Measurements from ENCODE around the gene CDK4. TPM values are rescaled to one million over a fixed set of nuclear protein-coding genes. Genes with fewer than 3 reads are reported as not detected.

Gene CDK4
- total and polyA plus RNA-seq, 2 of the 13 experiments (the other 11 are each of a cell fraction or from before 2014, with no cell fraction given) = 191 to 209 TPM

DNA sequence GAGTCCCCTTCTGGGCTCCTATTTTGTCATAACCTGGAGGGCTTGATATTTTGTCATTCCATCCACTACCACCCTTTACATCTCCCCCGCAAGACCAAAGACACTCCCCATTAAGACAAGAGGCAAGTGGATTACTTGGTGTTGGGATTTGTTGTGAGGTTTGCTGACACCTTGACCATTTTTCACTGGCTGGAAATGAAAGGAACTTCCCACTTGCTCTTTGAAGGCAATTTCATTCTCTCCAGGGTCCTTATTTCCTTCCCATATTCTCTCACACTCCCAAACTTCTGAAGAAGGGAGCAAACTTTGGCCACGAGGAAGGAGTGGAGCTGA, 28.5 kb downstream of the CDK4 start:
- no peaks in the 10 kb centered on the region; a peak in 1 of 5 replicates for H3K27me3 ChIP-seq (ENCODE audit: control insufficient read depth in 1 of 2, insufficient read depth in 2 of 2, low read length in 2 of 2)
- no peak overlapping the region for H3K27ac ChIP-seq (ENCODE audit: extremely low read length, insufficient read depth, low read length)
- TF ChIP-seq ADNP (CRISPR knock-in tag; IDR thresholded peaks at IDR 0.05) (no peak), AGO2 (optimal IDR thresholded peaks at IDR 0.05; ENCODE audit: low read depth, low read length) (no peak), ZFP90 (CRISPR knock-in tag; IDR thresholded peaks at IDR 0.05; ENCODE audit: borderline replicate concordance) (no peak), ATM (IDR thresholded peaks at IDR 0.05; ENCODE audit: borderline replicate concordance) (no peak), ZMYM2 (CRISPR knock-in tag; IDR thresholded peaks at IDR 0.05) (no peak), JUN (CRISPR knock-in tag; IDR thresholded peaks at IDR 0.05) (no peak), RAD51 (IDR thresholded peaks at IDR 0.05; ENCODE audit: borderline replicate concordance) (no peak)
- TF ChIP-seq, protein P1, sequence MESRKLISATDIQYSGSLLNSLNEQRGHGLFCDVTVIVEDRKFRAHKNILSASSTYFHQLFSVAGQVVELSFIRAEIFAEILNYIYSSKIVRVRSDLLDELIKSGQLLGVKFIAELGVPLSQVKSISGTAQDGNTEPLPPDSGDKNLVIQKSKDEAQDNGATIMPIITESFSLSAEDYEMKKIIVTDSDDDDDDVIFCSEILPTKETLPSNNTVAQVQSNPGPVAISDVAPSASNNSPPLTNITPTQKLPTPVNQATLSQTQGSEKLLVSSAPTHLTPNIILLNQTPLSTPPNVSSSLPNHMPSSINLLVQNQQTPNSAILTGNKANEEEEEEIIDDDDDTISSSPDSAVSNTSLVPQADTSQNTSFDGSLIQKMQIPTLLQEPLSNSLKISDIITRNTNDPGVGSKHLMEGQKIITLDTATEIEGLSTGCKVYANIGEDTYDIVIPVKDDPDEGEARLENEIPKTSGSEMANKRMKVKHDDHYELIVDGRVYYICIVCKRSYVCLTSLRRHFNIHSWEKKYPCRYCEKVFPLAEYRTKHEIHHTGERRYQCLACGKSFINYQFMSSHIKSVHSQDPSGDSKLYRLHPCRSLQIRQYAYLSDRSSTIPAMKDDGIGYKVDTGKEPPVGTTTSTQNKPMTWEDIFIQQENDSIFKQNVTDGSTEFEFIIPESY (CRISPR knock-in tag; IDR thresholded peaks at IDR 0.05) = no peak
- TF ChIP-seq, protein P2, sequence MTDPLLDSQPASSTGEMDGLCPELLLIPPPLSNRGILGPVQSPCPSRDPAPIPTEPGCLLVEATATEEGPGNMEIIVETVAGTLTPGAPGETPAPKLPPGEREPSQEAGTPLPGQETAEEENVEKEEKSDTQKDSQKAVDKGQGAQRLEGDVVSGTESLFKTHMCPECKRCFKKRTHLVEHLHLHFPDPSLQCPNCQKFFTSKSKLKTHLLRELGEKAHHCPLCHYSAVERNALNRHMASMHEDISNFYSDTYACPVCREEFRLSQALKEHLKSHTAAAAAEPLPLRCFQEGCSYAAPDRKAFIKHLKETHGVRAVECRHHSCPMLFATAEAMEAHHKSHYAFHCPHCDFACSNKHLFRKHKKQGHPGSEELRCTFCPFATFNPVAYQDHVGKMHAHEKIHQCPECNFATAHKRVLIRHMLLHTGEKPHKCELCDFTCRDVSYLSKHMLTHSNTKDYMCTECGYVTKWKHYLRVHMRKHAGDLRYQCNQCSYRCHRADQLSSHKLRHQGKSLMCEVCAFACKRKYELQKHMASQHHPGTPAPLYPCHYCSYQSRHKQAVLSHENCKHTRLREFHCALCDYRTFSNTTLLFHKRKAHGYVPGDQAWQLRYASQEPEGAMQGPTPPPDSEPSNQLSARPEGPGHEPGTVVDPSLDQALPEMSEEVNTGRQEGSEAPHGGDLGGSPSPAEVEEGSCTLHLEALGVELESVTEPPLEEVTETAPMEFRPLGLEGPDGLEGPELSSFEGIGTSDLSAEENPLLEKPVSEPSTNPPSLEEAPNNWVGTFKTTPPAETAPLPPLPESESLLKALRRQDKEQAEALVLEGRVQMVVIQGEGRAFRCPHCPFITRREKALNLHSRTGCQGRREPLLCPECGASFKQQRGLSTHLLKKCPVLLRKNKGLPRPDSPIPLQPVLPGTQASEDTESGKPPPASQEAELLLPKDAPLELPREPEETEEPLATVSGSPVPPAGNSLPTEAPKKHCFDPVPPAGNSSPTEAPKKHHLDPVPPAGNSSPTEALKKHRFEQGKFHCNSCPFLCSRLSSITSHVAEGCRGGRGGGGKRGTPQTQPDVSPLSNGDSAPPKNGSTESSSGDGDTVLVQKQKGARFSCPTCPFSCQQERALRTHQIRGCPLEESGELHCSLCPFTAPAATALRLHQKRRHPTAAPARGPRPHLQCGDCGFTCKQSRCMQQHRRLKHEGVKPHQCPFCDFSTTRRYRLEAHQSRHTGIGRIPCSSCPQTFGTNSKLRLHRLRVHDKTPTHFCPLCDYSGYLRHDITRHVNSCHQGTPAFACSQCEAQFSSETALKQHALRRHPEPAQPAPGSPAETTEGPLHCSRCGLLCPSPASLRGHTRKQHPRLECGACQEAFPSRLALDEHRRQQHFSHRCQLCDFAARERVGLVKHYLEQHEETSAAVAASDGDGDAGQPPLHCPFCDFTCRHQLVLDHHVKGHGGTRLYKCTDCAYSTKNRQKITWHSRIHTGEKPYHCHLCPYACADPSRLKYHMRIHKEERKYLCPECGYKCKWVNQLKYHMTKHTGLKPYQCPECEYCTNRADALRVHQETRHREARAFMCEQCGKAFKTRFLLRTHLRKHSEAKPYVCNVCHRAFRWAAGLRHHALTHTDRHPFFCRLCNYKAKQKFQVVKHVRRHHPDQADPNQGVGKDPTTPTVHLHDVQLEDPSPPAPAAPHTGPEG (CRISPR knock-in tag; IDR thresholded peaks at IDR 0.05) = no peak
- H3K79me2 ChIP-seq (ENCODE audit: insufficient read depth, low read length) = no peaks in the 10 kb centered on the region
- CTCF ChIA-PET (ENCODE audit: low intra/inter-chr PET ratio, low total read pairs) = no interaction called here
- no peak overlapping the region for H3K4me3 ChIP-seq (replicated peaks in 1 of 3; ENCODE audit: insufficient read depth in 1 of 3, low read depth in 2 of 3, low read length in 3 of 3)
- H2AFZ ChIP-seq (ENCODE audit: low read length) = no peak overlapping the region
- DNase-seq (ENCODE audit: low spot score) = no peak
- POLR2A ChIA-PET = interaction anchor here (0.6 kb wide), 1 partner anchor 138 kb away, joined by 3 read pairs; no protein-coding TSS in a partner anchor
- H3K4me1 ChIP-seq (ENCODE audit: insufficient read depth, low read length) = peaks cover 9% of the 10 kb centered on the region; the same call in 1 of the 2 replicates
- no peak for FAIRE-seq
- WGBS (ENCODE audit: low lambda C conversion rate) = 32% methylated on average over 2 of the region's 2 CpGs
- H3K9me3 ChIP-seq (ENCODE audit: low read length) = no peaks in the 10 kb centered on the region
- H3K9ac ChIP-seq (ENCODE audit: insufficient read depth, low read depth, low read length) = no peak overlapping the region
- H4K20me1 ChIP-seq (ENCODE audit: insufficient read depth, low read length) = no peaks in the 10 kb centered on the region
- BruUV-seq (replicated peaks) = no TSS peak
- H3K36me3 ChIP-seq (replicated peaks in 1 of 2; ENCODE audit: control insufficient read depth in 1 of 2, insufficient read depth in 2 of 2, low read length in 2 of 2) = peaks cover 5 to 24% of the 10 kb centered on the region in 2 experiments
- no peak for ATAC-seq
- intact Hi-C loops (cut with micrococcal nuclease; ENCODE audit: unreplicated experiment) = no loop called here
- H3K4me2 ChIP-seq (ENCODE audit: low read depth, low read length) = no peak overlapping the region
- in situ Hi-C loops (cut with HindIII; ENCODE audit: extremely low pct_ligation_motif_present, low pct_unique_long_range_greater_than_20kb) = no loop called here
